Measurements from ENCODE around the gene RFFL.
"Not testable (repeated sequence)": the region's sequence is repeated elsewhere in the genome, so short reads cannot be mapped to it uniquely, and the experiment has no call there.

Gene RFFL, protein sequence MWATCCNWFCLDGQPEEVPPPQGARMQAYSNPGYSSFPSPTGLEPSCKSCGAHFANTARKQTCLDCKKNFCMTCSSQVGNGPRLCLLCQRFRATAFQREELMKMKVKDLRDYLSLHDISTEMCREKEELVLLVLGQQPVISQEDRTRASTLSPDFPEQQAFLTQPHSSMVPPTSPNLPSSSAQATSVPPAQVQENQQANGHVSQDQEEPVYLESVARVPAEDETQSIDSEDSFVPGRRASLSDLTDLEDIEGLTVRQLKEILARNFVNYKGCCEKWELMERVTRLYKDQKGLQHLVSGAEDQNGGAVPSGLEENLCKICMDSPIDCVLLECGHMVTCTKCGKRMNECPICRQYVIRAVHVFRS

GRCh38 chr17:35063514-35064223, at the start of gene RFFL:
Gene RFFL, minus strand, starts transcription at chr17:35063707. Its CDS starts 37,154 bp downstream, at chr17:35026553.
- ChIA-PET CTCF (interaction anchor here (0.7 to 4.2 kb wide), 14 partner anchors 8 to 55 kb away, joined by 3 to 25 read pairs (median 4); no protein-coding TSS in a partner anchor), POLR2A (interaction anchor here (0.7 to 2.0 kb wide), 8 partner anchors 9 to 48 kb away, joined by 3 to 8 read pairs (median 6); no protein-coding TSS in a partner anchor)
- DNase-seq (ENCODE audit: extremely low spot score): peak; percentile 81
- TF ChIP-seq, protein P1, sequence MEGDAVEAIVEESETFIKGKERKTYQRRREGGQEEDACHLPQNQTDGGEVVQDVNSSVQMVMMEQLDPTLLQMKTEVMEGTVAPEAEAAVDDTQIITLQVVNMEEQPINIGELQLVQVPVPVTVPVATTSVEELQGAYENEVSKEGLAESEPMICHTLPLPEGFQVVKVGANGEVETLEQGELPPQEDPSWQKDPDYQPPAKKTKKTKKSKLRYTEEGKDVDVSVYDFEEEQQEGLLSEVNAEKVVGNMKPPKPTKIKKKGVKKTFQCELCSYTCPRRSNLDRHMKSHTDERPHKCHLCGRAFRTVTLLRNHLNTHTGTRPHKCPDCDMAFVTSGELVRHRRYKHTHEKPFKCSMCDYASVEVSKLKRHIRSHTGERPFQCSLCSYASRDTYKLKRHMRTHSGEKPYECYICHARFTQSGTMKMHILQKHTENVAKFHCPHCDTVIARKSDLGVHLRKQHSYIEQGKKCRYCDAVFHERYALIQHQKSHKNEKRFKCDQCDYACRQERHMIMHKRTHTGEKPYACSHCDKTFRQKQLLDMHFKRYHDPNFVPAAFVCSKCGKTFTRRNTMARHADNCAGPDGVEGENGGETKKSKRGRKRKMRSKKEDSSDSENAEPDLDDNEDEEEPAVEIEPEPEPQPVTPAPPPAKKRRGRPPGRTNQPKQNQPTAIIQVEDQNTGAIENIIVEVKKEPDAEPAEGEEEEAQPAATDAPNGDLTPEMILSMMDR (IDR thresholded peaks at IDR 0.05; ENCODE audit: control extremely low read depth, extremely low read depth, low read depth, missing control alignments): peak; percentile 25

GRCh38 chr17:35110791-35111190, 47.3 kb upstream of the RFFL start:
- POLR2A ChIA-PET; DNase-seq (ENCODE audit: extremely low spot score): not testable (repeated sequence)
- CTCF ChIA-PET: interaction anchor here (0.9 to 3.1 kb wide), 3 partner anchors 8 to 21 kb away, joined by 3 to 8 read pairs (median 6); partner anchors contain the start of gene RAD51D

- ChIA-PET POLR2A (no interaction called here), CTCF (interaction anchor here (2.3 to 3.3 kb wide), 2 partner anchors 15 kb away, joined by 17 to 21 read pairs; partner anchors contain the start of gene RAD51D)
- TF ChIP-seq, protein P1 (IDR thresholded peaks at IDR 0.05; ENCODE audit: control extremely low read depth, extremely low read depth, low read depth, missing control alignments): no peak
- no peak for DNase-seq (ENCODE audit: extremely low spot score)
Measured at GRCh38 chr17:35104844-35105450, 41.4 kb upstream of the RFFL start.

DNA sequence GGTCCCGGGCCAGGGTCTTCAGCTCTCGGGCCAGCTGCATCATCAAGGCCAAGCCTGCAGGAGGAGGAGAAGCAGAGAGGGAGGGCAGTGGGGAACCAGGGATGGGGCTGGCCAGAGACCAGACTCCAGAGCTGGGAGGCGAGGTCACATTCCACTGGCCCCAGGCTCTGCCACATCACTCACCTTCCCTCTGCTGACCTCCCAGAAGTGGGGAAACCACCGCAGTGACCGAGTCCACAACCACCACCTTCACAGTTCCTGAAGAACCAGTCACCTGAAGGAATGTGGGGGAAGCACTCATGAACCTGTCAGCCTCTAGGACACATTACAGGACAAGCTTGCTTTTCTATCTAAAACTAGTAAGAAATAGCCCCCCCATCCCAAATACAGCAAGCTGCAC, 39.8 kb upstream of the RFFL start:
- DNase-seq (ENCODE audit: extremely low spot score): no peak
- TF ChIP-seq, protein P1 (IDR thresholded peaks at IDR 0.05; ENCODE audit: control extremely low read depth, extremely low read depth, low read depth, missing control alignments): no peak
- CTCF ChIA-PET: interaction anchor here (1.5 to 3.3 kb wide), 3 partner anchors 11 to 16 kb away, joined by 6 to 21 read pairs (median 15); partner anchors contain the start of gene RAD51D
- POLR2A ChIA-PET: no interaction called here

- POLR2A ChIA-PET: no interaction called here
- CTCF ChIA-PET: interaction anchor here (2.7 to 3.3 kb wide), 2 partner anchors 12 to 18 kb away, joined by 15 to 21 read pairs; partner anchors contain the start of gene RAD51D
- DNase-seq (ENCODE audit: extremely low spot score): no peak
- TF ChIP-seq, protein P1 (IDR thresholded peaks at IDR 0.05; ENCODE audit: control extremely low read depth, extremely low read depth, low read depth, missing control alignments): no peak
Measured at GRCh38 chr17:35101725-35102124, 38.2 kb upstream of the RFFL start.

GRCh38 chr17:35101036-35101435, 37.5 kb upstream of the RFFL start:
- POLR2A ChIA-PET: no interaction called here
- no peak for DNase-seq (ENCODE audit: extremely low spot score)
- TF ChIP-seq, protein P1 (IDR thresholded peaks at IDR 0.05; ENCODE audit: control extremely low read depth, extremely low read depth, low read depth, missing control alignments): no peak
- CTCF ChIA-PET: no interaction called here
